Natural killer cell treated with Interleukin-12 subunit alpha and Interleukin-12 subunit beta and Interleukin-15 and Interleukin-18, amount 100 ng/mL, for 72 hours (primary cell): ENCODE measurements around the gene TIPIN. TPM values are rescaled to one million over a fixed set of nuclear protein-coding genes. Genes with fewer than 3 reads are reported as not detected.

Experiments
- ATAC-seq, 2 donors: fragments of 150-1000 bp; cut with Tn5 transposase in 1 of 2; sonication (Bioruptor Pico), chemical (Tn5 transposase) in 1 of 2; 2 replicates each; pipeline ENCODE4 v1.10.0; 2021
- DNase-seq: peaks from one replicate; pipeline ENCODE4 v3.0.0; 2022; ENCODE audit warnings: low spot score
- H3K27ac Mint-ChIP-seq, 2 donors: 1 replicate in 1 of 2; 2 replicates in 1 of 2; pipeline ENCODE4 v1.8.0; 2022; ENCODE audit warnings: mixed read lengths in 2 of 2, mild to moderate bottlenecking in 1 of 2, moderate library complexity in 1 of 2
- H3K27me3 Mint-ChIP-seq, 2 donors: 1 replicate in 1 of 2; 2 replicates in 1 of 2; pipeline ENCODE4 v1.8.0; 2022; ENCODE audit warnings: mixed read lengths in 2 of 2
- H3K36me3 Mint-ChIP-seq: one replicate; pipeline ENCODE4 v1.8.0; 2022; ENCODE audit warnings: mixed read lengths
- H3K4me1 Mint-ChIP-seq, 2 donors: 1 replicate in 1 of 2; 2 replicates in 1 of 2; pipeline ENCODE4 v1.8.0; 2022; ENCODE audit warnings: low read depth in 2 of 2, mixed read lengths in 2 of 2, mild to moderate bottlenecking in 1 of 2
- H3K4me3 Mint-ChIP-seq: one replicate; pipeline ENCODE4 v1.8.0; 2022; ENCODE audit warnings: mixed read lengths
- H3K9me3 Mint-ChIP-seq: 2 replicates; pipeline ENCODE4 v1.8.0; 2022; ENCODE audit warnings: mixed read lengths
- total RNA-seq, 2 donors: library from RNA; stranded (reverse); gene quantifications; one replicate each; pipeline ENCODE4 v1.2.3, GENCODE V29; 2022

The TIPIN gene
- total RNA-seq, 2 donors from 2014 or later = 28.4 to 56.3 TPM

GRCh38 chr15:66302489-66303278 is 53.8 kb downstream of the TIPIN start:
- no peaks in the 10 kb centered on the region for H3K27me3 Mint-ChIP-seq
- H3K27ac Mint-ChIP-seq = no peak overlapping the region
- peaks cover 10% of the 10 kb centered on the region in 2 donors for H3K4me1 Mint-ChIP-seq
- H3K4me3 Mint-ChIP-seq = no peak overlapping the region
- no peaks in the 10 kb centered on the region for H3K9me3 Mint-ChIP-seq
- no peak for DNase-seq
- H3K36me3 Mint-ChIP-seq = no peaks in the 10 kb centered on the region
- ATAC-seq = no peak

GRCh38 chr15:66298803-66299251 is 57.7 kb downstream of the TIPIN start:
- no peak for DNase-seq
- Mint-ChIP-seq H3K4me3 (no peak overlapping the region), H3K36me3 (no peaks in the 10 kb centered on the region), H3K4me1 (peaks cover 19 to 20% of the 10 kb centered on the region in 2 donors), H3K27me3 (no peaks in the 10 kb centered on the region), H3K9me3 (no peaks in the 10 kb centered on the region), H3K27ac (no peak overlapping the region)
- ATAC-seq = no peak

DNA sequence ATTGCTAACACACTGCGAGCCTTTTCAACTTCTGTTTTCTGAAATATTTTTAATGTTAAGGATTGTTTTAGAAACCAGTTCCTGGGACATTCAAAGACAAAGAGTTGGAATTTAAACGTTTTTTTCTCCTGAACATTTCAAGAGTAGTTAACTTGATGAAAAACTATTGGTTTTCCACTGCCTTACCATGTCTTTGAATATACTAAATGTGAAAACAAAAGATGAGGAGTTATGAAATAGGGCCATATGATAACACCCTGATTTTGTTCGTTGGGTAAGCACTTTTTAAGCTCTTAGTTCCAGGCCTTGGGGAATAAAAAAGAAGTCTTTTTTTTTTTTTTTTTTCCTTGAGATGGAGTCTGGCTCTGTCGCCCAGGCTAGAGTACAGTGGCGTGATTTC is 60.3 kb downstream of the TIPIN start:
- Mint-ChIP-seq H3K4me1 (peaks cover 20 to 23% of the 10 kb centered on the region in 2 donors), H3K27ac (no peak overlapping the region), H3K9me3 (no peaks in the 10 kb centered on the region), H3K27me3 (no peaks in the 10 kb centered on the region), H3K36me3 (no peaks in the 10 kb centered on the region), H3K4me3 (no peak overlapping the region)
- DNase-seq = no peak
- ATAC-seq = no peak

GRCh38 chr15:66294932-66295235 is 61.6 kb downstream of the TIPIN start:
- DNase-seq (no peak), ATAC-seq (no peak)
- H3K9me3 Mint-ChIP-seq = no peaks in the 10 kb centered on the region
- H3K27me3 Mint-ChIP-seq = no peaks in the 10 kb centered on the region
- H3K36me3 Mint-ChIP-seq = no peaks in the 10 kb centered on the region
- H3K4me1 Mint-ChIP-seq = peaks cover 23 to 26% of the 10 kb centered on the region in 2 donors
- peak overlapping the region; percentile 86 for H3K4me3 Mint-ChIP-seq
- H3K27ac Mint-ChIP-seq = peak overlapping the region; percentile 85 to 87

DNA sequence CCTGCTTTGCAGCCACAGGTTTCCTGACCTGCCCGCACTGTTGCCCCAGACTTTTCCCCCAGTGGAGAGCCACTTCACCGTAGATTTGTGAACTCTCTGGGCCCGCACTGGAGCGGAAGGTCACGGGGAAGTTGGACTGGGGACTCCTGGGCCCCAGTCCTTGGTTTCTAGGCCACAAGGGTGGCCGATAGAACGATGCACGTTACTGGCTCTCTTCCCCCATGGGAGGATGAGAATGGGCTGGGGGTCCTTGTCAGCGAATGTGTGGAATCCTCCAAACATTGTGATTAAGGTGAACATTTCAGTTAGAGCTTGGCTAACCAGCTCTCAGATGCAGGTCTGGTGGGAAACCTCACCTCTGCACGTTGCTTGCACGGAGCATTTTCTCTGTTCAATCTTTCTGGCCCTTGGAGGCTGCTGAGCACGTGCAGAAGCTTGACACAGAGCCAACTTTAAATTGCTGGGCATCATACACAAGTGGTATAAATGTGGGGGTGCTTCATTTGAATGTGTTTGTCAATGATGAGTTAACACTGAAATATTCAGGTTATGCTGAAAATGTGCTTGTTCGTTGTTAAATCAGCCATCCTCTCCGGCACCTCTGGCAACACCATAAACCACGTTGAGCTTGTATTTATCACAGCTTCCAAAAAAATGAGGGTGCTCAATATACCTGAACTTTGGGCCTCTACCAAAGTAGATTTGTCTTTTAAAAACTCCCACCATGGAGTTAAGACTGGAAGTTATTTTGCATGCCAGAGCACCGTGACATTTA is 62.1 kb downstream of the TIPIN start:
- Mint-ChIP-seq H3K9me3 (no peaks in the 10 kb centered on the region), H3K27ac (peak overlapping the region; percentile 85 to 87), H3K36me3 (no peaks in the 10 kb centered on the region), H3K4me3 (peak overlapping the region; percentile 86), H3K4me1 (peaks cover 23 to 26% of the 10 kb centered on the region in 2 donors), H3K27me3 (no peaks in the 10 kb centered on the region)
- DNase-seq = no peak
- ATAC-seq = no peak

- Mint-ChIP-seq H3K27me3 (no peaks in the 10 kb centered on the region), H3K36me3 (no peaks in the 10 kb centered on the region), H3K4me1 (peaks cover 23 to 26% of the 10 kb centered on the region in 2 donors), H3K27ac (peak within 1 kb of the TSS; percentile 88 to 95), H3K4me3 (peak within 1 kb of the TSS; percentile 94), H3K9me3 (no peaks in the 10 kb centered on the region)
- peak; percentile 90 for ATAC-seq
- peak; percentile 83 for DNase-seq
Observed at GRCh38 chr15:66293419-66294156, 62.9 kb downstream of the TIPIN start, which contains the start of gene DIS3L. Gene DIS3L (plus strand): TSS chr15:66293568. CDS start chr15:66293597, 29 bp downstream.

DNA sequence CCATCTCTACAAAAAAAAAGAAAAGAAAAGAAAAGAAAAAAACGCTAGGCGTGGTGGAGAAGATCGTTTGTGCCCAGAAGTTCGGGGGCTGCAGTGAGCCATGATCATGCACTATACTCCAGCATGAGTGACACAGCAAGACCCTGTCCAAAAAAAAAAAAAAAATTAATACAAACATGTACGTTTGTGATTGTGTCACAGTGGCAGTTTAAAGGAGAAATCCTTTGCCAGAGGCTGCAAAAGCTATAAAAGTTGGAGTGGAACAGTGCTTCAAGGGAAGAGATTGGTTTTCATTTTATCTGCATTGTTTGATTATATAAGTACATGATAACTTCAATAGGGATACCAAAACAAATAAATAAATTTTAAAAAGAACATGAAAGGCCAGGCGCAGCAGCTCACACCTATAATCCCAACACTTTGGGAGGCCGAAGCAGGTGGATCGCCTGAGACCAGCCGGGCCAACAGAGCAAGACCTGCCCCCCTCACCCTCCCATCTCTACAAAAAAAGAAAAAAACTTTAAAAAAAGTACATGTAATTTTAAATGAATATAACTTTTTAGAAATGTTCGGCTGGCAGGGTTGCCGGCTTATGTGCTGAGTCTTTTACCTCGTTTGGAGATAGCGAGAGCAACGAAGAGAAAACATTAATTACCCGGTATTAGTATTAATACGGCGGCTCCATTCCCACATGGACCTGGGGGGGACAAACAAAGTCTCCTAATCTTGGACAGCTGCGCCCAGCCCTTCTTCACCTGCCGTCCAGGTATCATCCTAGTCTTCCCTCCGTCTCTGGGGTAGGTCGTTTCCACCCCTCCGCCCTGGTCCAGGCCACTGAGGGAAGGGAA is 63.7 kb downstream of the TIPIN start:
- DNase-seq (no peak), ATAC-seq (no peak)
- H3K27me3 Mint-ChIP-seq = no peaks in the 10 kb centered on the region
- peak overlapping the region; percentile 88 to 95 for H3K27ac Mint-ChIP-seq
- H3K9me3 Mint-ChIP-seq = no peaks in the 10 kb centered on the region
- H3K4me3 Mint-ChIP-seq = peak overlapping the region; percentile 94
- H3K36me3 Mint-ChIP-seq = no peaks in the 10 kb centered on the region
- H3K4me1 Mint-ChIP-seq = peaks cover 23 to 26% of the 10 kb centered on the region in 2 donors

GRCh38 chr15:66291816-66292570 is 64.5 kb downstream of the TIPIN start:
- no peak for DNase-seq
- Mint-ChIP-seq H3K4me3 (peak overlapping the region; percentile 94), H3K36me3 (no peaks in the 10 kb centered on the region), H3K27ac (peak overlapping the region; percentile 88 to 95), H3K4me1 (peaks cover 23 to 26% of the 10 kb centered on the region in 2 donors), H3K27me3 (no peaks in the 10 kb centered on the region), H3K9me3 (no peaks in the 10 kb centered on the region)
- no peak for ATAC-seq

GRCh38 chr15:66290518-66290917 is 66.0 kb downstream of the TIPIN start:
- H3K4me3 Mint-ChIP-seq = no peak overlapping the region
- H3K9me3 Mint-ChIP-seq = no peaks in the 10 kb centered on the region
- no peak overlapping the region for H3K27ac Mint-ChIP-seq
- H3K27me3 Mint-ChIP-seq = no peaks in the 10 kb centered on the region
- no peaks in the 10 kb centered on the region for H3K36me3 Mint-ChIP-seq
- peaks cover 23 to 26% of the 10 kb centered on the region in 2 donors for H3K4me1 Mint-ChIP-seq
- no peak for DNase-seq
- ATAC-seq = no peak

DNA sequence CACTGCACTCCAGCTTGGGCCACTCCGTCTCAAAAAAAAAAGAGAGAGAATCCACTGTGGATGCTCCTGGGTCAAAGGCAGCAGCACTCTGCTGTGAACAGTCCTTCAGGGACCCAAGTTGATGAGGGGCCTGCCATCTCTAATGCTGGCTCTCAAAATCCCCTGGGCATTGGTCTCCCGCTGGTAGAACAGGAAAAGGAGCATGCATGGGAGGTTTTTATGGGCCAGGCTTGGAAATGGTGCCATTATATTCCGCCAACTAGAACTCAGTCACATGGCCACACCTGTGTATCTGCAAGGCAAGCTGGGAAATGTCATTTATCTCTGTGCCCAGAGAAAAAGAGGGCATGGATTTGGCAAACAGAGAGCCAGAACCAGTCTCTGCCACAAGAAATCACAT is 66.5 kb downstream of the TIPIN start:
- peaks cover 22 to 26% of the 10 kb centered on the region in 2 donors for H3K4me1 Mint-ChIP-seq
- no peaks in the 10 kb centered on the region for H3K36me3 Mint-ChIP-seq
- H3K27me3 Mint-ChIP-seq = no peaks in the 10 kb centered on the region
- H3K9me3 Mint-ChIP-seq = no peaks in the 10 kb centered on the region
- no peak overlapping the region for H3K4me3 Mint-ChIP-seq
- DNase-seq (no peak), ATAC-seq (no peak)
- no peak overlapping the region for H3K27ac Mint-ChIP-seq

DNA sequence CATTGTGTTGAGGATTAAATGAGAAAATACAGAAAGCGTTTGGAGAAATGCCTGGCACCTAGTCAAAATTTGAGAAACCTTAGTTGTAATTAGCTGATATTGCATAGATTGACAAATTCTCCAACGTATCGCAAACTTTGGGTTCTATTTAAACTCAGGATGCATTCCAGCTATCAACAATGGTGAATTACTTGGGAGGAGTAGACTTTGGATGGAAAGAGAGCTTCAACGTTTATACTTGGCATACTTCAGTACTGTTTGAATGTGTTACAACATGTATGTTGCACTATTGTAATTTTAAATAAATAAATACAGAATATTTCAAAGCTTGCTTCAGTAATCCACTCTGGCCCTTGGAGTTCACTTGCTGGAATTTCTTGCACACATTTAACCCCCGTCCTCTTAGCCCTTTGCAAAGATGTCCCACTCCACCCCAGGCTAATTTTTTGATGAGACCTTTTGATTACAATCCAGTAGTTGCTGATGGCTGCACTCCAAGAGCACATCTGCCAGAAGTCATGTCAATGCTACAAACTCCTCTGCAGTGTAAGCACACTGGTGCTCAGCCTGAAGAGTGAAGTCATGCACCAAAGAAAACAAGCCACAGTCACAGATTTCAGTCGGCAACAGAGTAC is 67.8 kb downstream of the TIPIN start:
- peaks cover 14 to 17% of the 10 kb centered on the region in 2 donors for H3K4me1 Mint-ChIP-seq
- H3K4me3 Mint-ChIP-seq = no peak overlapping the region
- ATAC-seq = no peak
- H3K27ac Mint-ChIP-seq = no peak overlapping the region
- no peak for DNase-seq
- H3K27me3 Mint-ChIP-seq = no peaks in the 10 kb centered on the region
- no peaks in the 10 kb centered on the region for H3K9me3 Mint-ChIP-seq
- no peaks in the 10 kb centered on the region for H3K36me3 Mint-ChIP-seq

GRCh38 chr15:66288093-66288492 is 68.4 kb downstream of the TIPIN start:
- Mint-ChIP-seq H3K27ac (no peak overlapping the region), H3K9me3 (no peaks in the 10 kb centered on the region), H3K36me3 (no peaks in the 10 kb centered on the region), H3K27me3 (no peaks in the 10 kb centered on the region), H3K4me1 (peaks cover 14 to 17% of the 10 kb centered on the region in 2 donors), H3K4me3 (no peak overlapping the region)
- DNase-seq = no peak
- ATAC-seq = no peak
